Stimulated activated CD4-positive, alpha-beta T cell treated with anti-CD3 and anti-CD28 coated beads, Interleukin-15, amount 100 ng/mL, for 1 hour (primary cell): ENCODE measurements around the gene LDHA.

Experiments
- DNase-seq, 2 donors: peaks; one replicate each; pipeline ENCODE4 v3.0.0-alpha.2; 2020; ENCODE audit warnings: low read depth in 1 of 2, low spot score in 1 of 2

LDHA gene

DNA sequence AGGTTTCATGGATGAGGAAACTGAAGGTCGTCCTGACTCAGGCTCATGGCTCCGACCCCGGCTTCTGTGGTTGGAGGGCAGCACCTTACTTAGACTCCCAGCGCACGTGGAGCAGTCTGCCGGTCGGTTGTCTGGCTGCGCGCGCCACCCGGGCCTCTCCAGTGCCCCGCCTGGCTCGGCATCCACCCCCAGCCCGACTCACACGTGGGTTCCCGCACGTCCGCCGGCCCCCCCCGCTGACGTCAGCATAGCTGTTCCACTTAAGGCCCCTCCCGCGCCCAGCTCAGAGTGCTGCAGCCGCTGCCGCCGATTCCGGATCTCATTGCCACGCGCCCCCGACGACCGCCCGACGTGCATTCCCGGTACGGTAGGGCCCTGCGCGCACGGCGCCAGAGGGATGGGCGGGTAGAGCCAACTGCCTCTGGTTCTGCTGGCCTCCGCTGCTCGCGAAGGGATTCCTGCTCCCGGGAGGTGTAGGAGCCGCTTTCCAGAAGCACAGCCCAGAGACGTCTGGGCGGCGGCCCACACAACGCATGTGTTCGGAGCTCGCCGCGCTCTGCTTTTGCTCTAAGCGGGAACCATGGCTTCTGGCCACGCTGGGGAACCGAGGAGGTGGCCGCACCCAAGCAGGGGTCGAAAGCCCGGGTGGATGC, at the start of gene LDHA:
TSS of gene LDHA (plus strand) at position 289 of the 653 bp plus-strand sequence. CDS start 2,280 bp downstream, outside the sequence.
- peak; percentile 98 to 99 for DNase-seq

GRCh38 chr11:18347471-18348125, 46.8 kb upstream of the LDHA start:
- DNase-seq = no peak

DNA sequence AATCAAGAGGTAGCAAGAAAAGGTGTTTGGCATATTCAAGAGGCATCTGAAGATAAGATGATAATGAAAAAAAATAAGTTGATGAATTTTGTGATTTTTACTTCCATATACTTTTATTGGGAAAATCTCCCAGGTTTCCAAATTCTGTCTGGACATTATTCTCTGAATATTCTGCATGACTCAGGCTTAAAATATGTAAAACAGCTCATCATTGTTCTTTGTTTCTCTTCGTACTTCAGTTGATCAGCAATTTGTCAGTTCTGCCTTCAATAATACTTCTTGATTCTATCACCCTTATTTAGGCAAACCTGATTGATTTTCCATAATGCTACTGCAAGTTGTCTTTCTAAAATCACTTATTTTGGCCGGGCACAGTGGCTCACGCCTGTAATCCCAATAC, 41.8 kb upstream of the LDHA start:
- no peak for DNase-seq

- no peak for DNase-seq
These were observed 35.7 kb upstream of the LDHA start for GRCh38 chr11:18358646-18359045.

DNA sequence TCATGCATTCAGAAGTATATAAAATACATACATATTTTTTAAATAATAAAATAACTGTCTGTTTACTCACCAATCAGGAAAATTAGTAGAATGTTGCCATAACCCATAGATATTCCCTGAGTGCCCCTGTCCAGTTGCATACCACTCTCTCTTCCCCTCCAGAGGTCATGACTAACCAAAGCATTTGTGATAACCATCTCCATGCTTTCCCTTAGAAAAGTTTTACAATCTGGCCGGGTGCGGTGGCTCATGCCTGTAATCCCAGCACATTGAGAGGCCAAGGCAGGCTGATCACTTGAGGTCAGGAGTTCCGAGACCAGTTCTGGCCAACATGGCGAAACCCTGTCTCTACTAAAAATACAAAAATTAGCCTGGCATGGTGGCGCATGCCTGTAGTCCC, 33.2 kb upstream of the LDHA start:
- DNase-seq = no peak

GRCh38 chr11:18364495-18365073, 29.8 kb upstream of the LDHA start:
- no peak for DNase-seq

DNA sequence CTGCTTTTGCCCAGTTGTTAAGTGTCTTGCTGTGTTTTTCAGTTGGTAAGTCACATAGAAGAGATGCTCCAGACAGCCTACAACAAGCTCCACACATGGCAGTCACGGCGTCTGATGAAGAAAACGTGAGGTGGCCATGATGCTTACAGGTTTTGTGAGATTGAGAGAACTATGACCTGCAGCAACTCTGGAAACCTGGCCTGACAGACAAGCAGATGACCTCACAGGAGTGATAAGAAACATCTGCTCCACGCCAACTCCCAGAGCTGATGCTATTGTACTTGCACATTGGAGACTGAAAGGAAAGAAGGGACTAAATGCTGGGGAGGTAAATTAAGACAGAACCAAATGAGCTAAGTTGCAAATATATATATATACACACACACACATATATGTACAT, 28.6 kb upstream of the LDHA start:
- DNase-seq = no peak

GRCh38 chr11:18366286-18366685, 28.1 kb upstream of the LDHA start:
- DNase-seq = no peak

GRCh38 chr11:18367431-18367830, 26.9 kb upstream of the LDHA start:
- DNase-seq = no peak

DNA sequence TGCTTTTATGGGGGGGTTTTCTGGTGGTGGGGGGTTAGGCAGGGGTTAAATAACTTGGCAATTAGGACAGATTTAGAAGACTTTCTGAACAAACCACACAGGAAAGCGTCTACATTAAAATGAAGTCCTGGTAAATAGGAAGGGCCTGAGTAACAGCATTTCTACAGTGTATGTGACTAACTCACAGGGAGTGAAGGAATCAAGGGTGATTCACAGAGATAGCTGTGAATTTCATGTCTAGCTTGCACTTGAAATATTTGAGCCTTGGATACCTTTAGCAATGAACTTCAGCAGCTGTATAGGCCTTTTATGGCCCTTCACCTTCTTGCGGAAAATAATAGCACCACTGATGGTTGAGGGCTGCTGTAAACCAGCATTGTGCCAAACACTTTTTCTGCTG, 26.1 kb upstream of the LDHA start:
- no peak for DNase-seq

DNA sequence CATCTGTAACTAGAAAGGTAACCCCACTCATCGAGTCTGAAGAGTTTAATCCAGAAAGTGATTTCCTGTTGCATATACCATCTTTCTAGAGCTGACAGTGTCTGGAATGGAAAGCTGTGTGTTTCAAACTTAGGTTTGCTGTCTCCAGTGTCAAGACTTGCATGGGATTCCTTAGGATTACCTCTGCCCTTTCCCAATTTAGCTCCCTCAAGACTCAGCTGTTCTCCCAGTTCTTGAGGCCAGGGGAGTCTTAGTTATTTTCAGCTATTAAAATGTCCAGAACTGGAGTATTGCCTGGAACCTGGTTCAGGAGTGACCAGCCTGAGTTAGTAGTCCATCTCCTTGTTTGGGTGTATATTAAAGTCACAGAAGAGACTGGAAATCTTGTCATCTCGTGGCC, 25.0 kb upstream of the LDHA start:
- DNase-seq = no peak

- no peak for DNase-seq
These were observed 23.1 kb upstream of the LDHA start for GRCh38 chr11:18371279-18371678.

DNA sequence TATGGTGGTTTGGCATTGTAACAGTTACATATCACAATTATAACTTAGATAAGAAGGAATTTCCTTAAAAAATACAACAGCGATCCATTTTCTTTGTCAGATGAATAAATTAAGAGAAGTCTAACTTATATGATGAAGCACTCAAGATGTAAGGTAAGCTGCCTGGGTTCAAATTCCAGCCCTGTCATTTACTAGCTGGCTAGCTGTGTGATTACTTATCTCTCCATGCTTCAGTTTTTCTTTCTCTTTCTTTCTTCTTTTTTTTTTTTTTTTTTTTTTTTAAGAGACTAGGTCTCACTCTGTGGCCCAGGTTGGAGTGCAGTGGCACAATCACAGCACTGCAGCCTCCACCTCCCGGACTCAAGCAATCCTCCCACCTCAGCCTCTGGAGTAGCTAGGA, 22.2 kb upstream of the LDHA start:
- DNase-seq = no peak

DNA sequence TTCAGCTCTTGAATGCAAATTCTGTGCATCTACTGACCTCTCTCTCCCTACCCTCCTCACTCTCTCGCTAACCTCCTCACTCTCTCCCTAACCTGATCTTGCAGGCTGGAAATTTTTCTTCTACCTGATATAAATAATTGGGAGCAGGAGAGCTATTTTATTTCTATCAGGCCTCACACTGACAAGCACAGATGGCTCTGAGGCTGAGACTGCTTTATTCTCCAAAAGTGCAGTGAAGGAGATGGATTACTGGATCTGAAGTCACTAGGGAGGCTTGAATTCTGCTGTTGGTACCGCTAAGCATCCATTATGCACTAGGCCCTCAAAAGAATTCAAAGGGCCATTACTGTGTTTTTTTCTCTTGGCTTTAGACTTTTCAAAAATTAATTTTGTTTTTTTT, 19.4 kb upstream of the LDHA start:
- DNase-seq = no peak

GRCh38 chr11:18375941-18376340, 18.4 kb upstream of the LDHA start:
- DNase-seq = no peak

- DNase-seq = no peak
These were observed 15.2 kb upstream of the LDHA start for GRCh38 chr11:18379201-18379600.

- peak; percentile 33 to 44 for DNase-seq
These were observed 10.8 kb upstream of the LDHA start for GRCh38 chr11:18383388-18384156.

GRCh38 chr11:18384157-18384641, 10.2 kb upstream of the LDHA start:
- no peak for DNase-seq

- DNase-seq = no peak
These were observed 4.3 kb upstream of the LDHA start for GRCh38 chr11:18390088-18390487.

DNA sequence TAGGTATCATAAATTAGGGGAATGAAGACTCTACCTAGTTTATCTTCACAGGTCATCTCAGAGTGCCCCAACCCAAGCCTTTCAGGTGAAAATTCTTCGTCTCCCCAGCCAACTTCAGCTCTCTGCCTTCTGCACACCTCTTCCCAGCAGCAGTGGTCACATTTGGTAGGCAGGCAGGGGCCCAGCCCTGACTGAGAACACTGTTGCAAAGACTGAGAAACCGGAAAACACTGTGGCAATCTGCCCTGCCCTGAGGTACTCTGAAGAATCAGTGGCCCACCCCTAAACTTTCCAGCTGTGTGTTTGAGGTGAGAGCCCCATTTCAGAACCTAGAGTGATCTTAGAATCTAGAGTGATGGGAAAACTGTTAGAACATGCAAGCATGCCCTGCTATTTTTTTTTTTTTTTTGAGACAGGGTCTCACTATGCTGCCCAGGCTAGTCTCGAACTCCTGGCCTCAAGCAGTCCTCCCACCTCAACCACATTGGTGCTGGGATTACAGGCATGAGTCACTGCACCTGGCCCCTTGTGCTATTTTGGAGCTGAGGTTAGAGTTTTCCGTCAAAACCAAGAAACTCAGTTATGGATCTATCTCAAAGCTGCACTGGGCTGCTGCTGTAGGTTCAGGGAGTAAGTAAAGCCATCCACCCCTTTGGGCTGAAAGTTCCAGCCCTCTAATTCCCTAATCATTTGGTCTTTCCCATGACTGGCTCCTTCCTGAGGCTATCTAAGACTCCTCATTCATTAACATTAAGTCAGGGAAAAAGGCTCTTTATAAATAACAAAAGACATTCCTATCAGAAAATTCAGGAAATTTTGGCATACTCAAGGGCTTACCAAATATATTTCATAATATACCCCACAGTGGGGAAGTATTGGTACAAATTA, 1.7 kb upstream of the LDHA start:
- no peak for DNase-seq
